HCT116 (cell line): ENCODE data around the gene STX10. TPM values are rescaled to one million over a fixed set of nuclear protein-coding genes. Genes with fewer than 3 reads are reported as not detected.

Experiments used
- ATAC-seq: fragments of 200-7000 bp; cut with Tn5 transposase; 2 replicates; pipeline ENCODE4 v1.9.1; 2020; ENCODE audit warnings: mild to moderate bottlenecking, moderate library complexity
- BruUV-seq: library from RNA; stranded (reverse); fragments of 400-500 nt; replicated peaks from 2 replicates; lab custom pipeline; 2021; lab: Mats Ljungman, UMichigan
- CTCF ChIA-PET: fragments of 300-600 bp; sonication (Branson Sonifier 250); formaldehyde crosslinking; loops from one replicate; lab custom pipeline; 2021; ENCODE audit warnings: antibody characterized with exemption; lab: Charles Lee
- POLR2A ChIA-PET: fragments of 300-600, 350-600 bp; sonication (Branson Sonifier 250); formaldehyde crosslinking; loops from one replicate; lab custom pipeline; 2021; ENCODE audit warnings: antibody characterized with exemption; lab: Charles Lee
- RAD21 ChIA-PET, 2 experiments: fragments of 300-600 bp; sonication (Branson Sonifier 250); formaldehyde crosslinking; loops; one replicate each; lab custom pipeline; 2023; ENCODE audit warnings: low total read pairs in 2 of 2; ENCODE audit not compliant: uncharacterized antibody in 2 of 2, unreplicated experiment in 2 of 2, low non-redundant PET in 1 of 2; lab: Charles Lee
- DNase-seq: peaks from one replicate; pipeline ENCODE4 v3.0.0-alpha.2; 2010; ENCODE audit warnings: low read depth, low spot score
- H2AFZ ChIP-seq: fragments of 200-600 bp; shearing (Covaris generic), sonication (generic); 2 replicates; pipeline ENCODE4 v1.6.1; 2017; ENCODE audit warnings: low read depth, mixed run types, mixed read lengths, antibody characterized with exemption, low read length; ENCODE audit not compliant: poor library complexity, severe bottlenecking
- H3K27ac ChIP-seq: 2 replicates; pipeline ENCODE4 v1.5.1; 2012; ENCODE audit warnings: low read depth, low read length
- H3K27me3 ChIP-seq: fragments of 200-600 bp; sonication (generic); 2 replicates; pipeline ENCODE4 v1.6.1; 2016; ENCODE audit warnings: mixed run types, low read length, mixed read lengths; ENCODE audit not compliant: insufficient read depth
- H3K36me3 ChIP-seq, 2 experiments: fragments of 200-500 bp in 1 of 2; fragments of 200-600 bp in 1 of 2; sonication (Bioruptor generic) in 1 of 2; sonication (generic) in 1 of 2; 2 replicates each; pipeline versions ENCODE4 v1.5.1 to v1.6.1; 2014 to 2016; ENCODE audit warnings: low read length in 2 of 2, inconsistent platforms in 1 of 2, mixed read lengths in 1 of 2, mixed run types in 1 of 2; ENCODE audit not compliant: insufficient read depth in 2 of 2, control insufficient read depth in 1 of 2
- H3K4me1 ChIP-seq, 2 experiments: fragments of 200-600 bp in 1 of 2; sonication (generic) in 1 of 2; 2 replicates each; pipeline versions ENCODE4 v1.5.1 to v1.6.1; 2012 to 2017; ENCODE audit warnings: low read length in 2 of 2, inconsistent platforms in 1 of 2, mild to moderate bottlenecking in 1 of 2, mixed read lengths in 1 of 2, mixed run types in 1 of 2, moderate library complexity in 1 of 2; ENCODE audit not compliant: insufficient read depth in 2 of 2, control insufficient read depth in 1 of 2
- H3K4me2 ChIP-seq: fragments of 200-600 bp; sonication (generic); 2 replicates; pipeline ENCODE4 v1.6.1; 2017; ENCODE audit warnings: mixed run types, low read length, mixed read lengths
- H3K4me3 ChIP-seq, 2 experiments: fragments of 200-600 bp in 1 of 2; sonication (generic) in 1 of 2; replicated peaks in 1 of 2; 2 replicates each; pipeline ENCODE4 v1.5.1; 2011 to 2016; ENCODE audit warnings: low read length in 2 of 2, control low read depth in 1 of 2, low read depth in 1 of 2, mild to moderate bottlenecking in 1 of 2, mixed read lengths in 1 of 2, mixed run types in 1 of 2
- H3K79me2 ChIP-seq: fragments of 200-600 bp; sonication (generic); 2 replicates; pipeline ENCODE4 v1.6.1; 2017; ENCODE audit warnings: mild to moderate bottlenecking, mixed run types, low read length, moderate library complexity, mixed read lengths; ENCODE audit not compliant: insufficient read depth
- H3K9ac ChIP-seq: fragments of 200-600 bp; sonication (generic); 2 replicates; pipeline ENCODE4 v1.6.1; 2016; ENCODE audit warnings: low read length, mixed read lengths
- H3K9me2 ChIP-seq: fragments of 200-600 bp; sonication (generic), shearing (Covaris generic); 2 replicates; pipeline ENCODE4 v1.6.1; 2017; ENCODE audit warnings: mixed run types, mild to moderate bottlenecking, moderate library complexity; ENCODE audit not compliant: insufficient read depth
- H3K9me3 ChIP-seq, 2 experiments: fragments of 200-500 bp in 1 of 2; fragments of 200-600 bp in 1 of 2; sonication (Bioruptor generic) in 1 of 2; sonication (generic) in 1 of 2; 2 replicates each; pipeline ENCODE4 v1.6.1; 2014 to 2017; ENCODE audit warnings: low read length in 2 of 2, mixed read lengths in 2 of 2, inconsistent platforms in 1 of 2, low read depth in 1 of 2, mild to moderate bottlenecking in 1 of 2, mixed run types in 1 of 2, moderate library complexity in 1 of 2; ENCODE audit not compliant: control insufficient read depth in 1 of 2, insufficient read depth in 1 of 2
- H4K20me1 ChIP-seq: fragments of 200-600 bp; sonication (generic), shearing (Covaris generic); 2 replicates; pipeline ENCODE4 v1.6.1; 2017; ENCODE audit warnings: mixed run types, mild to moderate bottlenecking, moderate library complexity; ENCODE audit not compliant: insufficient read depth
- CEBPB ChIP-seq: IDR thresholded peaks from 2 replicates; pipeline ENCODE4 v1.6.1; 2012; ENCODE audit warnings: low read depth
- EGR1 ChIP-seq: IDR thresholded peaks from 2 replicates; pipeline ENCODE4 v1.6.1; 2012; ENCODE audit warnings: low read depth
- ELF1 ChIP-seq: IDR thresholded peaks from 2 replicates; pipeline ENCODE4 v1.6.1; 2012; ENCODE audit warnings: low read depth, borderline replicate concordance
- EZH2phosphoT487 ChIP-seq: fragments of 200-600 bp; IDR thresholded peaks from 2 replicates; pipeline ENCODE4 v1.6.1; 2018; ENCODE audit warnings: antibody characterized with exemption, borderline replicate concordance
- FOSL1 ChIP-seq: IDR thresholded peaks from 2 replicates; pipeline ENCODE4 v1.6.1; 2012; ENCODE audit warnings: low read depth
- REST ChIP-seq: IDR thresholded peaks from 2 replicates; pipeline ENCODE4 v1.6.1; 2012; ENCODE audit warnings: low read depth
- intact Hi-C: fragments of 100-400 bp; cut with micrococcal nuclease; formaldehyde crosslinking; loops from 2 replicates; pipeline ENCODE4 v1.10.0; 2022
- total RNA-seq: library from RNA; stranded (reverse); gene quantifications from one replicate; pipeline ENCODE4 v1.2.1, GENCODE V29; 2021; ENCODE audit not compliant: unreplicated experiment

The STX10 gene
- total RNA-seq, 1 experiment from 2014 or later = 149 TPM

GRCh38 chr19:13117772-13118423 is 32.3 kb downstream of the STX10 start, which contains the start of gene NACC1 (continued):
- TF ChIP-seq REST = no peak
- TF ChIP-seq EZH2phosphoT487 = no peak
- no peak for TF ChIP-seq FOSL1
- TF ChIP-seq CEBPB = no peak

- ATAC-seq (no peak), DNase-seq (peak; percentile 24)
- TF ChIP-seq ELF1 = no peak
- TF ChIP-seq EGR1 = 0 out of 2 replicates have a peak, but pooled peaks have one; percentile 31
- CTCF ChIA-PET = interaction anchor here (1.0 to 2.2 kb wide), 7 partner anchors 16 to 152 kb away, joined by 3 to 9 read pairs (median 4); no protein-coding TSS in a partner anchor
- Histone ChIP-seq H3K4me1 (peaks cover 21 to 43% of the 10 kb centered on the region in 2 experiments; a peak in 3 of 4 replicates), H3K27ac (peak overlapping the region; percentile 100), H3K27me3 (no peaks in the 10 kb centered on the region), H3K9me2 (no peaks in the 10 kb centered on the region), H3K36me3 (peaks cover 12 to 40% of the 10 kb centered on the region in 2 experiments; a peak in 3 of 4 replicates), H3K9ac (peak overlapping the region; percentile 98), H3K9me3 (no peaks in the 10 kb centered on the region), H3K79me2 (peaks cover 79% of the 10 kb centered on the region), H3K4me2 (peak overlapping the region; percentile 91), H4K20me1 (peaks cover 15% of the 10 kb centered on the region; the same call in 1 of the 2 replicates), H3K4me3 (peak overlapping the region; percentile 97 to 98), H2AFZ (peak overlapping the region; percentile 3)
- RAD21 ChIA-PET = interaction anchor here in 1 of 2 experiments (0.7 kb wide), 1 partner anchor 151 kb away, joined by 3 read pairs; no protein-coding TSS in a partner anchor
- BruUV-seq = TSS peak; percentile 13
- intact Hi-C loops = loop anchor here (2.0 to 5.0 kb wide), 2 partner anchors 34 to 145 kb away; partner anchors contain the start of genes IER2 and STX10
- POLR2A ChIA-PET = interaction anchor here (1.6 to 1.8 kb wide), 2 partner anchors 35 to 38 kb away, joined by 7 to 16 read pairs; no protein-coding TSS in a partner anchor
These were observed 32.9 kb downstream of the STX10 start for GRCh38 chr19:13117176-13117771.
